Endothelial cell of umbilical vein (primary cell): ENCODE data around the gene TTLL11. TPM values are rescaled to one million over a fixed set of nuclear protein-coding genes. Genes with fewer than 3 reads are reported as not detected.

Experiments
- BruUV-seq: library from RNA; stranded (reverse); fragments of 400-500 nt; replicated peaks from 2 replicates; lab custom pipeline; 2021; lab: Mats Ljungman, UMichigan
- CTCF ChIA-PET: fragments of 300-600, 350-600 bp; sonication (Branson Sonifier 250); formaldehyde crosslinking; loops from one replicate; lab custom pipeline; 2021; ENCODE audit warnings: antibody characterized with exemption, inconsistent platforms; lab: Charles Lee
- POLR2A ChIA-PET: fragments of 300-600, 350-600 bp; sonication (Branson Sonifier 250); formaldehyde crosslinking; loops from one replicate; lab custom pipeline; 2021; ENCODE audit warnings: antibody characterized with exemption, inconsistent platforms; lab: Charles Lee
- DNase-seq: peaks from one replicate; pipeline ENCODE4 v3.0.0-alpha.2; 2011; ENCODE audit warnings: low read depth, low spot score
- FAIRE-seq: peaks from 2 replicates; lab custom pipeline; 2011; peaks lifted over from hg19 to GRCh38; lab: Jason Lieb, UNC
- H2AFZ ChIP-seq: 2 replicates; pipeline ENCODE4 v1.6.0; 2012; ENCODE audit warnings: low read depth, low read length, control low read depth, inconsistent platforms
- H3K27ac ChIP-seq: 2 replicates; pipeline ENCODE4 v1.5.1; 2011; ENCODE audit warnings: low read depth, mild to moderate bottlenecking, control low read depth, low read length, moderate library complexity; ENCODE audit not compliant: insufficient read depth
- H3K27me3 ChIP-seq, 2 experiments: 2 replicates each; pipeline versions ENCODE4 v1.6.0 to v1.6.1; 2011; ENCODE audit warnings: low read length in 2 of 2, mixed read lengths in 1 of 2; ENCODE audit not compliant: control insufficient read depth in 2 of 2, insufficient read depth in 2 of 2
- H3K36me3 ChIP-seq, 2 experiments: 2 replicates in 1 of 2; 3 replicates in 1 of 2; pipeline ENCODE4 v1.5.1; 2011; ENCODE audit warnings: low read length in 2 of 2, mild to moderate bottlenecking in 1 of 2, moderate library complexity in 1 of 2; ENCODE audit not compliant: control insufficient read depth in 2 of 2, insufficient read depth in 2 of 2; ENCODE audit errors: extremely low read depth in 1 of 2
- H3K4me1 ChIP-seq: 3 replicates; pipeline ENCODE4 v1.5.1; 2011; ENCODE audit warnings: mild to moderate bottlenecking, low read length; ENCODE audit not compliant: control insufficient read depth, insufficient read depth; ENCODE audit errors: extremely low read depth
- H3K4me2 ChIP-seq: 2 replicates; pipeline ENCODE4 v1.6.1; 2011; ENCODE audit warnings: low read length, control low read depth, mixed read lengths; ENCODE audit not compliant: insufficient read depth
- H3K4me3 ChIP-seq, 3 experiments: fragments of 200-600 bp in 1 of 3; sonication (generic), shearing (Covaris generic) in 1 of 3; replicated peaks in 1 of 3; 2 replicates each; pipeline ENCODE4 v1.5.1; 2011 to 2016; ENCODE audit warnings: control low read depth in 3 of 3, low read length in 3 of 3, mild to moderate bottlenecking in 2 of 3, inconsistent platforms in 1 of 3, low read depth in 1 of 3, moderate library complexity in 1 of 3; ENCODE audit not compliant: insufficient read depth in 1 of 3
- H3K79me2 ChIP-seq: 2 replicates; pipeline ENCODE4 v1.6.0; 2012; ENCODE audit warnings: low read length, inconsistent platforms; ENCODE audit not compliant: control insufficient read depth, insufficient read depth
- H3K9ac ChIP-seq: replicated peaks from 2 replicates; pipeline ENCODE3; 2011; ENCODE audit warnings: low read length, control low read depth; ENCODE audit not compliant: insufficient read depth; ENCODE audit errors: extremely low read depth
- H3K9me1 ChIP-seq: replicated peaks from 3 replicates; pipeline ENCODE4 v1.6.0; 2011; ENCODE audit warnings: mild to moderate bottlenecking, low read length; ENCODE audit not compliant: control insufficient read depth, insufficient read depth; ENCODE audit errors: extremely low read depth
- H3K9me3 ChIP-seq: replicated peaks from 2 replicates; pipeline ENCODE4 v1.5.1; 2012; ENCODE audit warnings: low read length, inconsistent platforms; ENCODE audit not compliant: control insufficient read depth, insufficient read depth
- H4K20me1 ChIP-seq: replicated peaks from 2 replicates; pipeline ENCODE3; 2011; ENCODE audit warnings: mild to moderate bottlenecking, low read length; ENCODE audit not compliant: control insufficient read depth, insufficient read depth; ENCODE audit errors: extremely low read depth
- CTCF ChIP-seq, 2 donors: IDR thresholded peaks; 1 replicate in 1 of 2; 2 replicates in 1 of 2; pipeline ENCODE4 v1.5.1; 2011; ENCODE audit warnings: low read length in 2 of 2, mild to moderate bottlenecking in 2 of 2, moderate library complexity in 2 of 2, control low read depth in 1 of 2, inconsistent platforms in 1 of 2, low read depth in 1 of 2; ENCODE audit not compliant: insufficient read depth in 1 of 2; ENCODE audit errors: extremely low read depth in 1 of 2
- EZH2 ChIP-seq: IDR thresholded peaks from 2 replicates; pipeline ENCODE4 v1.6.1; 2012; ENCODE audit warnings: borderline replicate concordance, low read depth, mild to moderate bottlenecking, moderate library complexity, low read length, inconsistent platforms; ENCODE audit not compliant: severe bottlenecking
- FOS ChIP-seq: IDR thresholded peaks from 2 replicates; pipeline ENCODE4 v1.6.1; 2011; ENCODE audit warnings: mild to moderate bottlenecking, low read length, moderate library complexity, borderline replicate concordance; ENCODE audit not compliant: insufficient read depth
- GATA2 ChIP-seq: IDR thresholded peaks from 2 replicates; pipeline ENCODE4 v1.7.0; 2011; ENCODE audit warnings: low read depth, mild to moderate bottlenecking, moderate library complexity, mixed read lengths, low read length; ENCODE audit not compliant: insufficient read length, insufficient read depth
- JUN ChIP-seq: IDR thresholded peaks from 2 replicates; pipeline ENCODE4 v1.6.1; 2011; ENCODE audit warnings: borderline replicate concordance, low read depth; ENCODE audit not compliant: insufficient read length, insufficient read depth
- MAX ChIP-seq: IDR thresholded peaks from 2 replicates; pipeline ENCODE4 v1.6.1; 2011; ENCODE audit not compliant: insufficient read depth, insufficient read length
- MYC ChIP-seq: IDR thresholded peaks from one replicate; pipeline ENCODE4 v1.6.1; 2011; ENCODE audit warnings: mild to moderate bottlenecking, low read depth, low read length
- POLR2A ChIP-seq: IDR thresholded peaks from 2 replicates; pipeline ENCODE4 v1.6.1; 2012; ENCODE audit warnings: low read depth, mild to moderate bottlenecking, control low read depth, low read length
- POLR2AphosphoS5 ChIP-seq: IDR thresholded peaks from 2 replicates; pipeline ENCODE4 v1.6.1; 2012; ENCODE audit warnings: low read depth, mild to moderate bottlenecking, control low read depth, low read length, moderate library complexity; ENCODE audit not compliant: insufficient read depth
- dilution Hi-C: fragments of 300-500 bp; cut with MboI; formaldehyde crosslinking; loops from one replicate; pipeline ENCODE4 v1.15.0; 2019; ENCODE audit warnings: low sequenced_read_pairs; ENCODE audit not compliant: extremely low pct_ligation_motif_present
- intact Hi-C: fragments of 100-400 bp; cut with micrococcal nuclease; formaldehyde crosslinking; loops from one replicate; pipeline ENCODE4 v1.10.0; 2022
- polyA plus RNA-seq, 4 experiments: library from polyadenylated mRNA; depleted of rRNA in 3 of 4; stranded (reverse) in 3 of 4; unstranded in 1 of 4; fragments of >200 nt; gene quantifications; 2 replicates each; pipeline versions ENCODE4 v1.2.1 to v1.2.3, GENCODE V29; 2011 to 2012; ENCODE audit warnings: missing spikeins in 1 of 4
- total RNA-seq: library from RNA; stranded (reverse); gene quantifications from 2 replicates; pipeline ENCODE4 v1.2.3, GENCODE V29; 2021

TTLL11 gene
- total and polyA plus RNA-seq, 2 donors (not counting 3 experiments of a cell fraction or from before 2014, with no cell fraction given) = 4.9 to 5.1 TPM

GRCh38 chr9:121942313-121942712 lies 150.8 kb downstream of the TTLL11 start:
- H3K9me3 ChIP-seq = no peaks in the 10 kb centered on the region
- DNase-seq (no peak), FAIRE-seq (no peak)
- peaks cover 5% of the 10 kb centered on the region for H3K79me2 ChIP-seq
- no peaks in the 10 kb centered on the region for H4K20me1 ChIP-seq
- no peaks in the 10 kb centered on the region for H3K36me3 ChIP-seq
- no peak overlapping the region for H3K27ac ChIP-seq
- dilution Hi-C loops = no loop called here
- peaks cover 4% of the 10 kb centered on the region for H3K4me1 ChIP-seq
- H3K4me2 ChIP-seq = no peak overlapping the region
- H2AFZ ChIP-seq = no peak overlapping the region
- no peak overlapping the region for H3K9ac ChIP-seq
- H3K4me3 ChIP-seq = no peak overlapping the region
- H3K9me1 ChIP-seq = no peaks in the 10 kb centered on the region
- intact Hi-C loops = no loop called here
- ChIA-PET CTCF (no interaction called here), POLR2A (no interaction called here)
- TF ChIP-seq CTCF (IDR thresholded peaks at IDR 0.05; ENCODE audit: extremely low read depth in 1 of 2, insufficient read depth in 1 of 2, low read depth in 1 of 2, low read length in 2 of 2) (no peak), MAX (no peak), EZH2 (no peak), FOS (no peak), GATA2 (no peak), POLR2A (no peak), POLR2AphosphoS5 (no peak), JUN (no peak), MYC (no peak)
- no peaks in the 10 kb centered on the region for H3K27me3 ChIP-seq
- no TSS peak for BruUV-seq
